Germinal center (tissue), 1 donor: ENCODE results near the gene NDUFV1.
"Not testable (repeated sequence)": the region's sequence is repeated elsewhere in the genome, so short reads cannot be mapped to it uniquely, and the experiment has no call there.

Experiments used
- DNase-seq: peaks from one replicate; pipeline ENCODE4 v3.0.0; 2012; ENCODE audit warnings: mixed read lengths, low spot score

NDUFV1 gene

GRCh38 chr11:67611704-67612587 lies 5.2 kb downstream of the NDUFV1 start:
- DNase-seq, result no peak

- no peak for DNase-seq
These were observed 6.0 kb downstream of the NDUFV1 start for GRCh38 chr11:67612751-67613150.

- DNase-seq, result no peak
These were observed 6.7 kb downstream of the NDUFV1 start for GRCh38 chr11:67613313-67613959.

- DNase-seq, result peak; percentile 88
These were observed 7.4 kb downstream of the NDUFV1 start for GRCh38 chr11:67613960-67614715.

GRCh38 chr11:67614730-67615714 lies 8.3 kb downstream of the NDUFV1 start:
- peak; percentile 50 for DNase-seq

GRCh38 chr11:67615728-67616430 lies 9.1 kb downstream of the NDUFV1 start:
- no peak for DNase-seq

GRCh38 chr11:67616431-67617242 lies 9.9 kb downstream of the NDUFV1 start:
- no peak for DNase-seq

GRCh38 chr11:67617243-67617953 lies 10.7 kb downstream of the NDUFV1 start:
- DNase-seq, result no peak

- DNase-seq, result not testable (repeated sequence)
These were observed 12.3 kb downstream of the NDUFV1 start for GRCh38 chr11:67618901-67619659.

- not testable (repeated sequence) for DNase-seq
These were observed 13.2 kb downstream of the NDUFV1 start for GRCh38 chr11:67619683-67620618.

- DNase-seq, result not testable (repeated sequence)
These were observed 13.9 kb downstream of the NDUFV1 start for GRCh38 chr11:67620621-67621020.

GRCh38 chr11:67621928-67622327 lies 15.2 kb downstream of the NDUFV1 start:
- DNase-seq, result not testable (repeated sequence)

- DNase-seq, result not testable (repeated sequence)
These were observed 16.2 kb downstream of the NDUFV1 start for GRCh38 chr11:67622905-67623304.

GRCh38 chr11:67623795-67624194 lies 17.1 kb downstream of the NDUFV1 start:
- not testable (repeated sequence) for DNase-seq

GRCh38 chr11:67626131-67626833 lies 19.5 kb downstream of the NDUFV1 start:
- DNase-seq, result not testable (repeated sequence)

GRCh38 chr11:67626970-67627369 lies 20.2 kb downstream of the NDUFV1 start:
- no peak for DNase-seq

- DNase-seq, result no peak
These were observed 20.7 kb downstream of the NDUFV1 start for GRCh38 chr11:67627441-67627811.
